HepG2 (cell line): ENCODE results near the gene STKLD1. TPM values are rescaled to one million over a fixed set of nuclear protein-coding genes. Genes with fewer than 3 reads are reported as not detected.

Source experiments
- ATAC-seq: fragments of 200-7000 bp; cut with Tn5 transposase; 3 replicates; pipeline ENCODE4 v1.9.1; 2020; ENCODE audit warnings: mild to moderate bottlenecking, moderate library complexity
- BruUV-seq: library from RNA; stranded (reverse); fragments of 400-500 nt; replicated peaks from 2 replicates; lab custom pipeline; 2021; lab: Mats Ljungman, UMichigan
- CTCF ChIA-PET: fragments of 300-600 bp; formaldehyde crosslinking; extraction: SDS; loops from one replicate; lab custom pipeline; 2021; ENCODE audit warnings: low total read pairs, inconsistent platforms, low intra/inter-chr PET ratio; lab: Yijun Ruan, JAX
- POLR2A ChIA-PET: fragments of 350-600 bp; sonication (Branson Sonifier 250); formaldehyde crosslinking; loops from one replicate; lab custom pipeline; 2020; ENCODE audit warnings: antibody characterized with exemption, inconsistent platforms; lab: Yijun Ruan, JAX
- DNase-seq: peaks from one replicate; pipeline ENCODE4 v3.0.0-alpha.2; 2015; ENCODE audit warnings: low spot score
- FAIRE-seq: peaks from 3 replicates; lab custom pipeline; 2011; peaks lifted over from hg19 to GRCh38; lab: Jason Lieb, UNC
- H2AFZ ChIP-seq: one replicate; pipeline ENCODE4 v1.6.1; 2011; ENCODE audit warnings: low read length, inconsistent platforms
- H3K27ac ChIP-seq: fragments of 300-600 bp; 3 replicates; pipeline ENCODE4 v1.8.0; 2011; ENCODE audit warnings: mixed run types, mild to moderate bottlenecking, mixed read lengths, low read length, inconsistent platforms; ENCODE audit not compliant: insufficient read depth; ENCODE audit errors: extremely low read length
- H3K27me3 ChIP-seq, 2 experiments: fragments of 200-600 bp in 1 of 2; 2 replicates in 1 of 2; 3 replicates in 1 of 2; pipeline versions ENCODE4 v1.6.0 to v1.8.0; 2011; ENCODE audit warnings: low read length in 2 of 2, mild to moderate bottlenecking in 2 of 2, moderate library complexity in 2 of 2, inconsistent platforms in 1 of 2; ENCODE audit not compliant: insufficient read depth in 2 of 2, control insufficient read depth in 1 of 2
- H3K36me3 ChIP-seq, 2 experiments: fragments of 200-600 bp in 1 of 2; replicated peaks in 1 of 2; 2 replicates in 1 of 2; 3 replicates in 1 of 2; pipeline versions ENCODE4 v1.5.1 to v1.8.0; 2011; ENCODE audit warnings: low read length in 2 of 2, inconsistent platforms in 1 of 2; ENCODE audit not compliant: insufficient read depth in 2 of 2, control insufficient read depth in 1 of 2
- H3K4me1 ChIP-seq: 2 replicates; pipeline ENCODE4 v1.5.1; 2012; ENCODE audit warnings: low read length, inconsistent platforms; ENCODE audit not compliant: insufficient read depth
- H3K4me2 ChIP-seq: 2 replicates; pipeline ENCODE4 v1.6.0; 2011; ENCODE audit warnings: low read depth, low read length, inconsistent platforms
- H3K4me3 ChIP-seq, 3 experiments: fragments of 200-600 bp in 1 of 3; sonication (generic), shearing (Covaris generic) in 1 of 3; replicated peaks in 1 of 3; 2 replicates each; pipeline ENCODE4 v1.5.1; 2011 to 2016; ENCODE audit warnings: low read length in 3 of 3, inconsistent platforms in 2 of 3, low read depth in 2 of 3, mild to moderate bottlenecking in 2 of 3, control low read depth in 1 of 3, mixed read lengths in 1 of 3; ENCODE audit not compliant: insufficient read depth in 1 of 3
- H3K79me2 ChIP-seq: one replicate; pipeline ENCODE4 v1.6.1; 2011; ENCODE audit warnings: low read length, inconsistent platforms; ENCODE audit not compliant: insufficient read depth
- H3K9ac ChIP-seq: 2 replicates; pipeline ENCODE4 v1.6.0; 2011; ENCODE audit warnings: mild to moderate bottlenecking, low read depth, low read length, inconsistent platforms; ENCODE audit not compliant: insufficient read depth
- H3K9me3 ChIP-seq: 2 replicates; pipeline ENCODE4 v1.5.1; 2012; ENCODE audit warnings: mild to moderate bottlenecking, low read length
- H4K20me1 ChIP-seq: 2 replicates; pipeline ENCODE4 v1.6.0; 2011; ENCODE audit warnings: inconsistent platforms, mild to moderate bottlenecking, low read length, moderate library complexity; ENCODE audit not compliant: insufficient read depth
- ARID2 ChIP-seq: sonication (generic); formaldehyde crosslinking; IDR thresholded peaks from 2 replicates; pipeline ENCODE4 v1.8.1; 2022; ENCODE audit warnings: mild to moderate bottlenecking, missing genetic modification reagents, borderline replicate concordance
- ARNT2 ChIP-seq: sonication (generic); formaldehyde crosslinking; IDR thresholded peaks from 2 replicates; pipeline ENCODE4 v1.8.0; 2022; ENCODE audit warnings: mild to moderate bottlenecking, low read depth, missing genetic modification reagents, moderate library complexity
- ATAD3A ChIP-seq: sonication (generic); formaldehyde crosslinking; IDR thresholded peaks from 2 replicates; pipeline ENCODE4 v1.4.0; 2020; ENCODE audit warnings: missing genetic modification reagents
- BHLHE40 ChIP-seq: IDR thresholded peaks from 2 replicates; pipeline ENCODE4 v1.6.1; 2011; ENCODE audit warnings: low read length, improper control_type of control experiment
- BRD4 ChIP-seq: sonication (generic); formaldehyde crosslinking; IDR thresholded peaks from 2 replicates; pipeline ENCODE4 v1.4.0; 2020; ENCODE audit warnings: missing genetic modification reagents
- ESRRA ChIP-seq: sonication (generic); formaldehyde crosslinking; IDR thresholded peaks from 2 replicates; pipeline ENCODE4 v1.5.1; 2020; ENCODE audit warnings: mild to moderate bottlenecking, low read depth, missing genetic modification reagents
- ETV5 ChIP-seq: IDR thresholded peaks from 2 replicates; pipeline ENCODE4 v1.6.1; 2018; ENCODE audit warnings: missing biosample characterization, missing genetic modification reagents, inconsistent platforms, borderline replicate concordance
- MIER3 ChIP-seq: IDR thresholded peaks from 2 replicates; pipeline ENCODE4 v1.6.1; 2016; ENCODE audit warnings: missing compliant biosample characterization, borderline replicate concordance
- MYPOP ChIP-seq: sonication (generic); formaldehyde crosslinking; IDR thresholded peaks from 2 replicates; pipeline ENCODE4 v1.8.1; 2023; ENCODE audit warnings: mild to moderate bottlenecking, moderate library complexity, missing genetic modification reagents
- RAD51 ChIP-seq: fragments of 450-650 bp; IDR thresholded peaks from 2 replicates; pipeline ENCODE4 v1.6.1; 2016; ENCODE audit warnings: borderline replicate concordance
- SNAPC2 ChIP-seq: sonication (generic); formaldehyde crosslinking; IDR thresholded peaks from 2 replicates; pipeline ENCODE4 v1.8.1; 2022; ENCODE audit warnings: mild to moderate bottlenecking, missing genetic modification reagents
- SRSF4 ChIP-seq: fragments of 200-400 bp; formaldehyde crosslinking; IDR thresholded peaks from one replicate; pipeline ENCODE4 v1.6.1; 2018; ENCODE audit warnings: mild to moderate bottlenecking, low read depth, low read length, moderate library complexity; ENCODE audit not compliant: poor library complexity, severe bottlenecking
- TBX3 ChIP-seq: fragments of 450-650 bp; IDR thresholded peaks from 2 replicates; pipeline ENCODE4 v1.6.1; 2017; ENCODE audit warnings: antibody characterized with exemption, mild to moderate bottlenecking, inconsistent platforms, borderline replicate concordance
- ZBTB4 ChIP-seq: sonication (generic); formaldehyde crosslinking; IDR thresholded peaks from 2 replicates; pipeline ENCODE4 v1.4.0; 2020; ENCODE audit warnings: missing genetic modification reagents, mild to moderate bottlenecking, borderline replicate concordance
- ZFY ChIP-seq: sonication (generic); formaldehyde crosslinking; IDR thresholded peaks from 2 replicates; pipeline ENCODE4 v1.4.0; 2020; ENCODE audit warnings: missing genetic modification reagents
- ZKSCAN1 ChIP-seq: fragments of 150-350 bp; IDR thresholded peaks from 2 replicates; pipeline ENCODE4 v1.6.1; 2014; ENCODE audit warnings: low read length
- ZMYM4 ChIP-seq: sonication (generic); formaldehyde crosslinking; IDR thresholded peaks from 2 replicates; pipeline ENCODE4 v1.8.1; 2023; ENCODE audit warnings: mild to moderate bottlenecking, missing genetic modification reagents
- ZNF136 ChIP-seq: sonication (generic); formaldehyde crosslinking; IDR thresholded peaks from 2 replicates; pipeline ENCODE4 v1.8.1; 2022; ENCODE audit warnings: low read depth, mild to moderate bottlenecking, moderate library complexity, missing genetic modification reagents
- ZNF543 ChIP-seq: sonication (generic); formaldehyde crosslinking; IDR thresholded peaks from 2 replicates; pipeline ENCODE4 v1.4.0; 2020; ENCODE audit warnings: mild to moderate bottlenecking, missing genetic modification reagents
- ZNF556 ChIP-seq: sonication (generic); formaldehyde crosslinking; IDR thresholded peaks from 2 replicates; pipeline ENCODE4 v1.4.0; 2020; ENCODE audit warnings: mild to moderate bottlenecking, missing genetic modification reagents, borderline replicate concordance
- WGBS: methylation state at CpG from one replicate; pipeline ENCODE4 v1.1.6; 2017; ENCODE audit warnings: low lambda C conversion rate; 5-methylcytosine and 5-hydroxymethylcytosine counted together
- in situ Hi-C: cut with HindIII; loops from 2 replicates; pipeline ENCODE4 v1.10.0; 2017; ENCODE audit warnings: low pct_unique_long_range_greater_than_20kb; ENCODE audit not compliant: extremely low pct_ligation_motif_present
- intact Hi-C: fragments of 100-400 bp; cut with micrococcal nuclease; formaldehyde crosslinking; loops from one replicate; pipeline ENCODE4 v1.10.0; 2022; ENCODE audit not compliant: unreplicated experiment
- polyA plus RNA-seq, 8 experiments: library from polyadenylated mRNA; depleted of rRNA in 3 of 8; stranded (reverse) in 7 of 8; unstranded in 1 of 8; fragments of >200 nt; fragmentation: Illumina TruSeq in 4 of 8; extraction: Trizol in 4 of 8; gene quantifications; 2 replicates each; pipeline versions ENCODE4 v1.2.1 to v1.2.3, GENCODE V29; 2011 to 2016; ENCODE audit warnings: low read depth in 4 of 8, missing spikeins in 1 of 8, mixed read lengths in 1 of 8; ENCODE audit not compliant: insufficient read depth in 1 of 8
- total RNA-seq, 5 experiments: library from RNA; depleted of rRNA; stranded (reverse); fragments of >200 nt; fragmentation: Illumina TruSeq; extraction: Trizol; gene quantifications; 2 replicates each; pipeline ENCODE4 v1.2.3, GENCODE V29; 2016; ENCODE audit warnings: low read depth in 1 of 5

STKLD1 gene
- total and polyA plus RNA-seq, 2 of the 13 experiments (the other 11 are each of a cell fraction or from before 2014, with no cell fraction given) = 1.5 to 2.2 TPM

GRCh38 chr9:133417541-133418461 lies 41.6 kb downstream of the STKLD1 start, which contains the start of gene REXO4:
Gene REXO4 (minus strand): TSS chr9:133418010. CDS start chr9:133417844, 166 bp downstream.
- CTCF ChIA-PET = no interaction called here
- peak; percentile 71 for FAIRE-seq
- TF ChIP-seq TBX3 = peak; percentile 64; the same call in 1 of the 2 replicates
- no peak for TF ChIP-seq RAD51
- TF ChIP-seq BHLHE40 = peak; percentile 97
- TF ChIP-seq MIER3 (CRISPR knock-in tag) = peak; percentile 51; the same call in 1 of the 2 replicates
- no peak for TF ChIP-seq SRSF4
- TF ChIP-seq MYPOP = peak; percentile 70; the same call in 1 of the 2 replicates
- TF ChIP-seq ARID2 (CRISPR knock-in tag) = no peak
- peak; percentile 85 for TF ChIP-seq ZFY (CRISPR knock-in tag)
- TF ChIP-seq ESRRA = peak; percentile 42
- TF ChIP-seq ZNF556 (CRISPR knock-in tag) = peak; percentile 94; the same call in 1 of the 2 replicates
- peak; percentile 32; the same call in 1 of the 2 replicates for TF ChIP-seq ZKSCAN1
- peak; percentile 94 for TF ChIP-seq ETV5 (CRISPR knock-in tag)
- TF ChIP-seq ZMYM4 (CRISPR knock-in tag) = peak; percentile 88
- peak; percentile 89; the same call in 1 of the 2 replicates for TF ChIP-seq ARNT2
- no peak for TF ChIP-seq ZBTB4 (CRISPR knock-in tag)
- TF ChIP-seq ATAD3A (CRISPR knock-in tag) = no peak
- 0 out of 2 replicates have a peak, but pooled peaks have one; percentile 15 for TF ChIP-seq SNAPC2
- peak; percentile 24; the same call in 1 of the 2 replicates for TF ChIP-seq ZNF136 (CRISPR knock-in tag)
- peak; percentile 52; the same call in 1 of the 2 replicates for TF ChIP-seq BRD4
- peak; percentile 50; the same call in 1 of the 2 replicates for TF ChIP-seq ZNF543 (CRISPR knock-in tag)

More at GRCh38 chr9:133417541-133418461, 41.6 kb downstream of the STKLD1 start, which contains the start of gene REXO4:
- H3K4me1 ChIP-seq = peaks cover 70% of the 10 kb centered on the region
- DNase-seq (peak; percentile 88), ATAC-seq (peak; percentile 87)
- peaks cover 36% of the 10 kb centered on the region for H3K79me2 ChIP-seq
- H3K27me3 ChIP-seq = no peaks in the 10 kb centered on the region; a peak in 1 of 5 replicates
- no peaks in the 10 kb centered on the region for H4K20me1 ChIP-seq
- H3K36me3 ChIP-seq = peaks cover 11 to 29% of the 10 kb centered on the region in 2 experiments; a peak in 4 of 5 replicates
- H3K9ac ChIP-seq = peak within 1 kb of the TSS; percentile 88
- no peaks in the 10 kb centered on the region for H3K9me3 ChIP-seq
- intact Hi-C loops (no loop called here), in situ Hi-C loops (no loop called here)
- POLR2A ChIA-PET = interaction anchor here (1.3 to 2.9 kb wide), 5 partner anchors 20 to 70 kb away, joined by 3 to 19 read pairs (median 4); partner anchors contain the start of genes CACFD1, MED22, RPL7A and SLC2A6
- peak within 1 kb of the TSS; percentile 71 to 89 (median 84) for H3K4me3 ChIP-seq
- peak within 1 kb of the TSS; percentile 95 for H3K27ac ChIP-seq
- WGBS = under 1% methylated on average over 49 of the region's 75 CpGs
- TSS peak; percentile 79 for BruUV-seq
- peak within 1 kb of the TSS; percentile 86 for H3K4me2 ChIP-seq
- H2AFZ ChIP-seq = no peak within 1 kb of the TSS
